Sigmoid colon (tissue), 7 donors: Measurements from ENCODE around the gene MCTP1. TPM values are rescaled to one million over a fixed set of nuclear protein-coding genes. Genes with fewer than 3 reads are reported as not detected.

Source experiments
- DNase-seq: peaks from one replicate; pipeline ENCODE4 v3.0.0-alpha.2; 2019
- H3K27ac ChIP-seq, 4 donors: fragments of 200-600 bp; sonication (generic); one replicate each; pipeline ENCODE4 v1.5.1; 2016 to 2019; ENCODE audit warnings: mild to moderate bottlenecking in 1 of 4
- H3K27me3 ChIP-seq, 3 donors: fragments of 200-600 bp; sonication (generic); one replicate each; pipeline ENCODE4 v1.5.1; 2019; ENCODE audit warnings: mild to moderate bottlenecking in 1 of 3
- H3K36me3 ChIP-seq, 4 donors: fragments of 200-600 bp; sonication (generic); one replicate each; pipeline ENCODE4 v1.5.1; 2016 to 2019
- H3K4me1 ChIP-seq, 4 donors: fragments of 200-600 bp; sonication (generic); one replicate each; pipeline ENCODE4 v1.5.1; 2017 to 2019
- H3K4me3 ChIP-seq, 4 donors: fragments of 200-600 bp; sonication (generic); one replicate each; pipeline ENCODE4 v1.5.1; 2017 to 2019; ENCODE audit warnings: mild to moderate bottlenecking in 2 of 4, moderate library complexity in 1 of 4
- H3K9me3 ChIP-seq, 4 donors: fragments of 200-600 bp in 3 of 4; sonication (generic) in 3 of 4; one replicate each; pipeline versions ENCODE4 v1.5.1 to v1.6.1; 2013 to 2019
- CTCF ChIP-seq, 4 experiments: fragments of 450-650 bp in 3 of 4; fragments of 200-600 bp in 1 of 4; IDR thresholded peaks; one replicate each; pipeline ENCODE4 v1.5.1; 2016 to 2019; ENCODE audit warnings: antibody characterized with exemption in 4 of 4, mild to moderate bottlenecking in 3 of 4, moderate library complexity in 2 of 4
- EP300 ChIP-seq, 4 donors: sonication (generic); formaldehyde crosslinking; IDR thresholded peaks; one replicate each; pipeline ENCODE4 v1.6.1; 2017; ENCODE audit warnings: antibody characterized with exemption in 4 of 4
- POLR2A ChIP-seq, 2 donors: fragments of 450-650 bp; IDR thresholded peaks; one replicate each; pipeline ENCODE4 v1.6.1; 2016; ENCODE audit warnings: antibody characterized with exemption in 2 of 2, mild to moderate bottlenecking in 2 of 2, moderate library complexity in 2 of 2
- POLR2AphosphoS5 ChIP-seq, 4 donors: sonication (generic); formaldehyde crosslinking; IDR thresholded peaks; one replicate each; pipeline ENCODE4 v1.6.1; 2017; ENCODE audit warnings: antibody characterized with exemption in 4 of 4
- WGBS, 2 donors: extraction: QIAGEN DNeasy Blood & Tissue Kit; methylation state at CpG; one replicate each; pipeline ENCODE4 v1.1.7; 2013; 5-methylcytosine and 5-hydroxymethylcytosine counted together
- intact Hi-C: fragments of 100-400 bp; cut with DNase I; formaldehyde crosslinking; loops from one replicate; pipeline ENCODE4 v1.15.1; 2023
- polyA plus RNA-seq, 3 donors: library from polyadenylated mRNA; stranded (reverse); fragments of 200-250 nt; gene quantifications; one replicate each; pipeline ENCODE4 v1.2.3, GENCODE V29; 2013
- total RNA-seq, 4 donors: library from RNA; depleted of rRNA; stranded (reverse); fragments of >200 nt; gene quantifications; one replicate each; pipeline ENCODE4 v1.1.0, GENCODE V29; 2016
- donor health status: healthy with polysubstance abuse.
- donor health status: Bipolar disorder and iron deficiency.
- donor health status: healthy.

Gene MCTP1
- total and polyA plus RNA-seq, 7 donors = 2.1 to 20.5 (median 12.5) TPM

GRCh38 chr5:94992325-94992724, 292.6 kb downstream of the MCTP1 start:
- Histone ChIP-seq H3K4me1 (no peaks in the 10 kb centered on the region), H3K4me3 (no peak overlapping the region), H3K27ac (no peak overlapping the region), H3K9me3 (no peaks in the 10 kb centered on the region), H3K27me3 (no peaks in the 10 kb centered on the region), H3K36me3 (no peaks in the 10 kb centered on the region)
- TF ChIP-seq POLR2A (IDR thresholded peaks at IDR 0.05) = no peak
- no peak for TF ChIP-seq EP300 (IDR thresholded peaks at IDR 0.05)
- no peak for TF ChIP-seq CTCF (IDR thresholded peaks at IDR 0.05)
- no peak for TF ChIP-seq POLR2AphosphoS5 (IDR thresholded peaks at IDR 0.05)
- DNase-seq = no peak
- WGBS, 2 donors = 69 to 81% methylated on average over 2 of the region's 2 CpGs
- intact Hi-C loops = no loop called here

- H3K27me3 ChIP-seq = no peaks in the 10 kb centered on the region
- H3K4me3 ChIP-seq = no peak overlapping the region
- no peaks in the 10 kb centered on the region for H3K4me1 ChIP-seq
- WGBS, 2 donors = 65 to 75% methylated on average over 4 of the region's 4 CpGs
- TF ChIP-seq EP300 (IDR thresholded peaks at IDR 0.05) = no peak
- no peak for TF ChIP-seq CTCF (IDR thresholded peaks at IDR 0.05)
- no peak for TF ChIP-seq POLR2AphosphoS5 (IDR thresholded peaks at IDR 0.05)
- TF ChIP-seq POLR2A (IDR thresholded peaks at IDR 0.05) = no peak
- intact Hi-C loops = no loop called here
- H3K9me3 ChIP-seq = no peaks in the 10 kb centered on the region
- no peak for DNase-seq
- no peak overlapping the region for H3K27ac ChIP-seq
- H3K36me3 ChIP-seq = no peaks in the 10 kb centered on the region
These were observed 300.9 kb downstream of the MCTP1 start for GRCh38 chr5:94983861-94984535.

- H3K4me1 ChIP-seq = no peaks in the 10 kb centered on the region
- H3K27me3 ChIP-seq = no peaks in the 10 kb centered on the region
- no peak for TF ChIP-seq EP300 (IDR thresholded peaks at IDR 0.05)
- no peak for TF ChIP-seq CTCF (IDR thresholded peaks at IDR 0.05)
- TF ChIP-seq POLR2A (IDR thresholded peaks at IDR 0.05) = no peak
- no peak for DNase-seq
- no peak overlapping the region for H3K4me3 ChIP-seq
- WGBS, 2 donors = 39 to 59% methylated on average over 2 of the region's 2 CpGs
- H3K36me3 ChIP-seq = no peaks in the 10 kb centered on the region
- peaks cover 0 to 8% (median 1%) of the 10 kb centered on the region in 4 donors for H3K9me3 ChIP-seq
- intact Hi-C loops = no loop called here
- no peak overlapping the region for H3K27ac ChIP-seq
These were observed 307.5 kb downstream of the MCTP1 start for GRCh38 chr5:94977437-94977836.

GRCh38 chr5:94976853-94977252, 308.0 kb downstream of the MCTP1 start:
- intact Hi-C loops = no loop called here
- DNase-seq = no peak
- Histone ChIP-seq H3K27me3 (no peaks in the 10 kb centered on the region), H3K27ac (no peak overlapping the region), H3K36me3 (no peaks in the 10 kb centered on the region), H3K9me3 (peaks cover 0 to 8% (median 1%) of the 10 kb centered on the region in 4 donors), H3K4me1 (no peaks in the 10 kb centered on the region), H3K4me3 (no peak overlapping the region)
- 91 to 92% methylated on average over 1 of the region's 1 CpG for WGBS, 2 donors
- TF ChIP-seq POLR2A (IDR thresholded peaks at IDR 0.05) (no peak), EP300 (IDR thresholded peaks at IDR 0.05) (no peak), POLR2AphosphoS5 (IDR thresholded peaks at IDR 0.05) (no peak), CTCF (IDR thresholded peaks at IDR 0.05) (no peak)

GRCh38 chr5:94972268-94972667, 312.6 kb downstream of the MCTP1 start:
- no peaks in the 10 kb centered on the region for H3K27me3 ChIP-seq
- no peaks in the 10 kb centered on the region for H3K4me1 ChIP-seq
- H3K9me3 ChIP-seq = peaks cover 0 to 8% (median 1%) of the 10 kb centered on the region in 4 donors
- intact Hi-C loops = no loop called here
- TF ChIP-seq EP300 (IDR thresholded peaks at IDR 0.05) = no peak
- TF ChIP-seq POLR2AphosphoS5 (IDR thresholded peaks at IDR 0.05) = no peak
- TF ChIP-seq POLR2A (IDR thresholded peaks at IDR 0.05) = no peak
- no peak for TF ChIP-seq CTCF (IDR thresholded peaks at IDR 0.05)
- DNase-seq = no peak
- WGBS, 2 donors = 88 to 93% methylated on average over 1 of the region's 1 CpG
- H3K36me3 ChIP-seq = no peaks in the 10 kb centered on the region
- no peak overlapping the region for H3K4me3 ChIP-seq
- no peak overlapping the region for H3K27ac ChIP-seq
